ENCODE measurements around the gene GPR142. TPM values are rescaled to one million over a fixed set of nuclear protein-coding genes. Genes with fewer than 3 reads are reported as not detected.

GPR142 gene
- total RNA-seq, 1 donor from 2014 or later = 0.20 TPM

DNA sequence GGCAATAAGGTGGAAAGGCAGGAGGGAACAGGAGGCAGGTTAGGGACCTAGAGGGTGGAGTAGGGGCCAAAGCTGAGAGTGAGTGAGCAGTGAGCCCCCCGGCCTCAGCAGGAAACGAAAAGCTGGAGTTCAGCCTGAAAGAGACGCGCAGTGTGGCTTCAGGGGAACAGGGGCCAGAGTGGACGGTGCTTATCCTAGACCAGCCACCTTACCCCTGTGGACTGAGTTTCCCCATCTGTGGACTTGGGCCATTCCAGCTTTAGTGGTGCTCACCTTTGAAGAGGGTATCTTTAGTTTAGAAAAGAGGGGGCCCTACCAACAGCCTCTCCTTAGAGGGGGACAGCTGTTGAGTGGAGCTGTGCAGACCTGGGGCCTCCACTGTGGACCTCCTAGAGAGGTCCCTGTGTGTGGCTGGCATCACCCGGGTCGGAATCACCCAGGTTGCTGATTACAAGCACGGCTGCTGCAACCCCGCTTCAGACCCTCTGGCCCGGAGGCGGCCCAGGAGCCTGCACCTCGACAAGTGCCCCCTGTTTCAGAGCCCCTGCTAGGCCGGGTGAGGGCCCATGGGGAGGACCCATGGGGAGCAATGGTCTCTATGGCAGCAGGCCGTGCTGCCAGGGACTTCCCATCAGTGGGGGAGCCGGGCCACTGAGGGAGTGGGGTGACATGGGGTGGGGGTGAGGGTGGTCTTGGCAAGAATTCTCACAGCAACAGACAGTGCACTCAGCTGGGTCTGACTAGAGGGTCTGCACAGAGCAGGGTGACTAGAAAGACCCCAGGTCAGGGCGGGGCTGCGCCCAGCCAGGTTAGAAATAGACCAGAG, 2.6 kb downstream of the GPR142 start:
- DNase-seq (ENCODE audit: low spot score) = no peak

DNA sequence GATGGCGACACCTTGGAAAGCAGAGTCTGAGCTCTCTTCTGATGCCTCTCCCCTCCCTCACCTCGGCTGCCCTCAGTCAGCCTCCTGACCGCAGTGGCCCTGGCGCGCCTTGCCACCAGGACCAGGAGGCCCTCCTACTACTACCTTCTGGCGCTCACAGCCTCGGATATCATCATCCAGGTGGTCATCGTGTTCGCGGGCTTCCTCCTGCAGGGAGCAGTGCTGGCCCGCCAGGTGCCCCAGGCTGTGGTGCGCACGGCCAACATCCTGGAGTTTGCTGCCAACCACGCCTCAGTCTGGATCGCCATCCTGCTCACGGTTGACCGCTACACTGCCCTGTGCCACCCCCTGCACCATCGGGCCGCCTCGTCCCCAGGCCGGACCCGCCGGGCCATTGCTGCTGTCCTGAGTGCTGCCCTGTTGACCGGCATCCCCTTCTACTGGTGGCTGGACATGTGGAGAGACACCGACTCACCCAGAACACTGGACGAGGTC, 4.4 kb downstream of the GPR142 start:
- DNase-seq (ENCODE audit: low spot score) = no peak

DNA sequence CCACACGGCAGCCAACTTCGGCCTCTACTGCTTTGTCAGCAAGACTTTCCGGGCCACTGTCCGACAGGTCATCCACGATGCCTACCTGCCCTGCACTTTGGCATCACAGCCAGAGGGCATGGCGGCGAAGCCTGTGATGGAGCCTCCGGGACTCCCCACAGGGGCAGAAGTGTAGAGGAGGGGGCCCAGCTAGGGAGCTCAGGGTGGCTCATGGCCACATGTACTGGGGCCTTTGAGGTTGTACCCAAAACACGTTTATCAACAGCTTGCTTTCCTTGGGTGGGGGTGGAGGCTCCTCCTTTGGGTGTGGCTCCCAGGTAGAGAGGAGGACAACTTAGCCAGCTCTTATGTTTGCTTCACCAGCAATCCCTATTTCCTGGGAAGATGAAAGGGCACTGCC, 5.1 kb downstream of the GPR142 start:
- DNase-seq (ENCODE audit: low spot score) = no peak

DNA sequence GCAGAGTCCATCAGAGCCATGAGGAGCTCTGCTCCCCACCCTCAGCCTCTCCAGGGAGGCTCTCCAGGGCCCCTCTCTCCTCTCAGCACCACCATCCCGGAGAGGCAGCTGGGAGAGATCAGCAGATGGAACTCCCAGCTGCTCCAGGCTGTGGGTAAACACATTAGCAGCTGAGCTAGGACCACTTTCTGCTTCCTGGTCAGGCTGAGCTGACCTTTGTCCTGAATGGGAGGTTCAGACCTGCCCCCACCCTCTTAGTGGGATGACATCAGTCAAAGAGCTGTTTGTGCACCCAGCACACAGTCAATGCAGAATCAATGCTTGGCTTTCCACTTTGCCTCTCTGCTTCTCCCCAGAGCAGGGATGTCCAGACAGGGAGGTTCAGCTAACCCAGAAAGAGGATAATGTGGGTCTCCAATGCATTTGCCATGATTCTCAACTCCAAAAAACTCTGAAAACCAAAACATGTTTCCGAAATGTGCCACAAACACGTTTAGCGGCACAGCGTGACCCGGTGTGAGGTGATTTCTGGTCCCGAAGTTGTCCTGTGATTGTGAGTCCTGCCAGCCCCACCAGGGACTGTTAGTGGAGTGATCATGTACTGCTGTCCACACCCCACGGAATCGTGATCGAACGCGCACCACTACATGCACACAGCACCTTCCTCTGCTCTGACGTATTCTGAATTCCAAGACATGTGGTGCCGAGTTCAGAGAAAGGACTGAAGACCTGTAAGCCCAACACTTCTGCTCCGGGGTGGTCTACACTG, 6.7 kb downstream of the GPR142 start:
- peak; percentile 82 for DNase-seq (ENCODE audit: low spot score)

DNA sequence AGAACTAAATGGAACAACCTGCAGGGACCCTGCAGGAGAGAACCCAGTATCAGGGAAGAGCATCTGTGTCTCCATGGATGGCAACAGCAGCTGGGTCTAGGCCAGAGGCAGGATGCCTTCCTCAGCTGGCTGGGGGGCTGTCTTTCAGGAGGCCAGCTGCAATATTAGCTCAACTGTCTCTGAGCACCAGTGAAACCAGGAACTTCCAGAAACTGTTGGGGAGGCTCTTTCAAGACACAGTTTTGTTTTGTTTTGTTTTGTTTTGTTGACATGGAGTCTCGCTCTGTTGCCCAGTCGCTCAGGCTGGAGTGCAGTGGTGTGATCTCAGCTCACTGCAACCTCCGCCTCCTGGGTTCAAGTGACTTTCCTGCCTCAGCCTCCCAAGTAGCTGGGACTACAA, 7.6 kb downstream of the GPR142 start:
- DNase-seq (ENCODE audit: low spot score) = no peak

DNA sequence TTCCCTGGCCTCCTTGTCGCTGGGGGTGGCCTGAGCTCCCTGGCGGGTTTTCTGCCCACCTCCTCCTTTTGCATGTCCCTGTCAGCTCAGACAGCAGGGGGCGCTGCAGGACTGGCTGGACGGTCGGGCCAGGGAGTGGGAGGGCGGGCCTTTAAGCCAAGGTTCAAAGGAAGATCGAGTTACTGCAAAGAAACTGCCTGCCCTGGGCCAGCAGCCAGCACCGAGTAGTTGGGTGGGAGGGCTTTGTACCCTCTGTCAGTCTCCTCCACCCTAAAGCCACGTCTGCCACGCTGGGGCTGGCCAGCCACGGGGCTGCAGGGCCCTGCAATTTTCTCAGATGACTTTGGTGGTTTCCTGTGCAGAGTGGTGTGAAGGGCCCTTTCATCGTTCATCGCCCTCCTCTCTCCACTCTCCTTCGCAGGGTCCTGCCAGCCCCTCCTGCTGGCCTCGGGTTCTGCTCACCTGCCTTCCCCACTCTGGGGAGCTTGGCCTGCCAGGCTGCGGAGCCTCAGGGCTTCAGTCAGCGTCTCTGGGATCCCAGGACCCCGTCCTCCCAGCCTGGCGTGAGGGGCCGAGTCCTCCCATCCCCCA, 12.3 kb downstream of the GPR142 start:
- DNase-seq (ENCODE audit: low spot score) = peak; percentile 92

DNA sequence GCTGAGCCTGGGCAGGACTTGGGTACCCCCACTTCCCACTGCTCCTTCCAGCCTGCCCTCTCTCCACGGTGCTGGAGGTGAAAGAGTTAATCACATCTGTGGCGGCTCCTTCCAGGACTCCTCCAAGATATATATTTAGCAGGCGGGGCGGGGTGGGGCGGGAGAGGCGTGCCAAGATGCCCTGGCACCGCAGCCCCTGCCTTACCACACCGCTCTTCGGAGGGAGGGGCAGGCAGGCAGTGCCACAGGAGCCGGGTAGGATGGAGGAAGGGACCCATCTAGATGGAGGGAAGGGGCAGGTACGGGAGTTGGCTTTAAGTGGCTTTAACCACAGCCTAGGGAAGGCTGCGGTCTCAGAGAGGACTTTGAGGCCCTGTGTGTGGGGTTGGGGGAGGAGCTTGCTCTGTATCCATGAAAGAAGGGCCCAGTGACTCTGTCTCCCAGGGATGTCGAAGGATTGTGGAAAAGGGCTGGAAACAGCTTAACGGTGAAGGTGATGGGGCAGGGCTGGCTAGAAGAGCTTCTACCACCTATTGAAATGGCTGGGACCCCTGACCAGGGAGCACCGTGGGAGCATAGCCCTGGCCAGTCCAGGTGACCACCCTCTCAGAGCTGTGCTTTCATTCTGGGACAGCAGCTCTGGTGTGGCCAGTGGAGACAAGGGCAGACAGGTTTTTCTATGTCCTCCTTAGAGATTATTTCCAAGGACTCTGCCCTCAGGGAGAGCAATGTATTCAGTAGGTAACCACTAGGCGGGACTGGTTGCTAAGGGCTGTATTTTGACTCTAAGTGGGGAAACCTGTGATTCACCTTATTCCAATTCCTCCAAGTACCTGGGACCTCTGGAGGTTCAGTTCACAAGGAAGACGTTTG, 13.0 kb downstream of the GPR142 start:
- peak; percentile 36 for DNase-seq (ENCODE audit: low spot score)

DNA sequence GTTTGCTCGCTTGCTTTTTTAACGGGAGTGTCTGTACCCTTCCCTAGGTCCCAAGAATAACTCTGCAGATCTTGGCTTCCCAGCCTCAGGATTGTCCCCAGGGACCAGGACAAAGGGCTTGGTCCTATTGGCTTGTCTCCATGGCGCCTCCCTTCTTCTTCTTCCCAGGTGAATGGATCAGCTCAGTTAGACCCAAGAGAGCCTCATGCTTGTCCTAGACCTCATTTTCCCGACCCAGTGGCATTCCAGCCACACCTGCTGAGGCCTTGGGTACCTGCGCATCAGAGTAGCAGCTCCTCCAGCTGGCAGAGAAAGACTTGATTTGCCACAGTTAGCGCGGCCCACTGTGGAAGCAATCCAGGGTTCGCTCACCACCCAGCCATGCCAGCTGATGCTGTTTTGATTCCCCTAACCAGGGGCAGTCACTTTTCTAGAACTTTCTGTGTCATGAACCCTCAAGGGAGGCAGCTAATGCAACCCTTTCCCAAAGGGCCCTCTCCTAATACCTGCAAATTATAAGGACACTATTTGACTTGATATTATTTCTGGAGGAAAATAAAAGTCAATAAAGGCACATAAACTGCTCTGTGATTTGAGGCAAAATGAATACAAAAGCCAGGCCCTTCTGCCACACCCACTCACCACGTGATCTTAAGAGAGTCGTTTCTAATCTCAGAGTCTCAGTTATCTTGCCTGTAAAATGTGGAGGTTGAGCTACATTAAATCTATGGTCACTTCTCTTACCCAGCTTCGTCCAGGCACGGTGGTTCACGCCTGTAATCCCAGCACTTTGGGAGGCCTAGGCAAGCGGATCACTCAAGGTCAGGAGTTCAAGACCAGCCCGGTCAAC, 13.9 kb downstream of the GPR142 start:
- DNase-seq (ENCODE audit: low spot score) = no peak

DNA sequence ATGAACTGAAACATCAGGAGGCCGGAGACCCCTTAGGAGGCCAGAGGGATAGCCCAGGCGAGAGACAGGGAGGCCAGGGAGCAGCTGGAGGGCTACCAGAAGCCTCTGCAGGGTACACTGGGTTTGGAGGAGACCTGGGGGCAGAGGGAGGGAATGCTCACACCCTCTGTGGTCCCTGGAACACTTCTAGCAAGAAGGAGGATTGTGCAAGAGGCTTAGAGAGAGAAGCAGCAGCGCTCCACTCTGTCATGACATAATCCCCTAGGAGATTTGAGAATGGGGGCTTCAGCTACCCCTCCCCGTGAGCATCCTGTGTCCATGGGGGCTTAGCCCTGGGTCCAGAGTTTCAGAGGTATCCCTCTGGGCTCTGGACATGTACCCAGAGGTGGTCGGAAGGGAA, 15.8 kb downstream of the GPR142 start:
- no peak for DNase-seq (ENCODE audit: low spot score)

DNA sequence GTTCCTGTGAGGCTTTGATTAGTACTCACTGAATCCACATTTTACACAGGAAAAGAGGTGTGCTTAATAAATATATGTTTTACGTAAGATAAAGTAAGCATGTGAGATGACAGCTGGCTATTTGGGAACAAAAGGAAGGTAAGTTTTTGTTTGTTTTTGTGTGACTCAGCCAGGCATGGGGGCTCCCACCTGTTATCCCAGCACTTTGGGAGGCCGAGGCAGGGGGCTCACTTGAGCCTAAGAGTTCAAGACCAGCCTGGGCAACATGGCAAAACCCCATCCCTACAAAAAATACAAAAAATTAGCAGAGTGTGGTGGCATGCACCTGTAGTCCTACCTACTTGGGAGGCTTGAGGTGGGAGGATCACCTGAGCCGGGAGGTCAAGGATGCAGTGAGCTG, 17.9 kb downstream of the GPR142 start:
- DNase-seq (ENCODE audit: low spot score) = no peak

DNA sequence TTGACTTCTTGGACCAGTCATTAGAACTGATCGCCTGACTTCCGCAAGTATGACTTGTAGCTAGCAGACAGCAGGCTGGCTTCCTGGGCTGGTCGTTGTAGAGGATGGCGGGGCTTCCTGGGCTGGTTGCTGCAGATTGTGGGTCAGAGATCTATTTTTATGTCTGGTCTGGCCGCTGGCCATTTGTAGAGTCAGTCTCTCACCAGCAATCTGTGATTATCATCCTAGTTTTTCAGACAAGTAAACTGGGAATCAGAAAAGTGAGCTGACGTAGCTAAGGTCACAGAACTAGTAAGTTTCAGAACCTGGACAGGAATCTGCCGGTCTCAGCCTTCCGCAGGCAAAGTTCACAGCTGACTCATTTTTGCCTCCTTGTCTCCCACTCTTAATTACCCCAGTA, 19.1 kb downstream of the GPR142 start:
- peak; percentile 34 for DNase-seq (ENCODE audit: low spot score)

DNA sequence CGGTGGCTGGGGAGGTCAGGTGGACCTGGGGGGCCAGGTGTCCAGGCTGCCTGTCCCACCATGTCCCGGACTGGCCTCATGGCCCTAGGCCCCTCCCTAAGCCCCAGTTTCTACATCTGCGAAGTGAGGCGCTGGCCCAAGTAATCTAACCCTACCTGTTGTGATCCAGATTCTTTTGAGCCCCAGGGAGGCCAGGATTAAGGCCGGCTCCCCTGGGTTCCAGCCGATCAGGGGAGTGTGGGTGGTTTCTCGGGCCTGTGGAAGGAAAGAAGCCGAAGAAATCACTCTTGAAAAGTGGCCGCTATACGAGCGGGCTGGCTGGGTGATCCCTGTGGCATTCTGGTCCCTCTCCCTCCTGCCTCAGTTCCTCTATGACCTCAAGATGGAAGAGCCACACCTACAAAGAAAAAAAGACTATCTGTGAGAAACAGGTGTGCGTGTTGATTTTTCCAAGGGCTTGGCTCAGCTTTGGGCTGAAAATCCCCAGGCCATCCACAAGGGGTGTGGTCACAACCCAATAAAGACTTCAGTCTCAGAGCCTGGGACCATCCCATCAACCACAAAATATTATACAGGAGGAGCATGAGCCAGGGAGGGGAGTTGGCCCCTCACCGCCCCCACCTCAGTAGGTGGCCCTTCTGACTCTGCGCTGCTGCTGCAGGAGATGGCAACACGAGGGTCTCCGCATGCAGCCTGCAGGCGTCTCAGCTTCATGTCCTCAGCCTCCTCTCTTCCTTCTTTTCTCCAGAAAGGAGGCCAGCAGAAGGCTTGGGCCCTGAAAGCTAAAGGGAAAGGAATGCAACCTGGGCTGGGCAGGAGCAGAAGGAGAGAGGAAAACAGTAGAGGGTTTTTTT, 20.3 kb downstream of the GPR142 start:
- no peak for DNase-seq (ENCODE audit: low spot score)

DNA sequence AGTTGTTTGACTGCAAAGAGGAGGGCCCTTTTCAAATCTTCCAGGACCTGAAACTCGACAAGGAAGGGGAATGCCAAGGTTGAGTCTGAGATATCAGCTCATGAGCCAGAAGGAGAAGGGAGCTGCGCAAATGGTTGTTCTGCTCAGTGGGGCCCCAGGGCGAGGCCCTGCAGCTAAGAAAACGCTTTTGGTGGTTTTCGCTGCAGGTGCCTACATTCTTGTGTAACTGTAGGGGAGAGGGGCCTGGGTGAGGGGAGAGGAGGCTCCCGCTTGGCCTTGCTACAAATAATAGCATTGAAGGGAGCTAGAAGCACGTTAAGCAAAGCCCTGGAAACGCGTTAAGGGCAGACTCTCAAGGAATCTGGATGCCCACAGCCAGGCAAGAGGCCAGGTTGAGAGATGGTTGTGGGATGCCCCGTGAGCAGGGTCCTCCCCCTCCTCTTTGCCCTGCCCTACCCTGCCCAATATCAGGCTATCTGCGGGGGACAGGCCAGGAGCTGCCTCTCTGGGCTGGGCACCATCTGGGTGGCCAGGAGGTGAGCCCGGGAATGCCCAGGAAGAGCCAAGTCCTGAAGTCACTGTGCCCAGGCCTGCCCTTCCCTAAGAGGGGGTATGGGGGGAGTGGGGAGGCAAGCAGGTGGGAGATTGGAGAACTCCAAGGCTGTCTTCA, 21.9 kb downstream of the GPR142 start:
- no peak for DNase-seq (ENCODE audit: low spot score)

DNA sequence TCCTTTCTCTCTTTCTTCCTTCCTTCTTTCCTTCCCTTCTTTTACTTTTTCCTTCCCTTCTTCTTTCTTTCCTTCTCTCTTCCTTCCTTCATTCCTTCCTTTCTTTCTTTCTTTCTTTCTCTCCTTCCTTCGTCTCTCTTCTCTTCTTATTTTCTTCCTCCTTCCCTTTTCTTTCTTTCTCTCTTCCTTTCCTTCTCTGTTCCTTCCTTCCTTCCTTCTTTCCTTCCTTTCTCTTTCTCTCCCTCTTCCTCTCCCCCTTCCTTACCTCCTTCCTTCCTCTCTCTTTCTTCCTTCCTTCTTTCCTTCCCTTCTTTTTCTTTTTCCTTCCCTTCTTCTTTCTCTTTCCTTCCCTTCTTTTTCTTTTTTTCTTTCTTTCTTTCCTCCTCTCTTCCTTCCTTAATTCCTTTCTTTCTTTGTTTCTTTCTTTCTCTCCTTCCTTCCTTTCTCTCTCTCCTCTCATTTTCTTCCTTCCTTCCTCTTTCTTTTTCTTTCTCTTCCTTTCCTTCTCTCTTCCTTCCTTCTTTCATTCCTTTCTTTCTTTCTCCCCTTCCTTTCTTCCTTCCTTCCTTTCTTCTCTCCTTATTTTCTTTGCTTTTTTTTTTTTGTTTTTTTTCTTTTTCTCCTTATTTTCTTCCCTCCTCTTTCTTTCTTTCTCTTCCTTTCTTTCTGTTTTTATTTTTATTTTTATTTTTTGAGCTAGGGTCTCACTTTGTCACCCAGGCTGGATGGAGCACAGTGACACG, 22.8 kb downstream of the GPR142 start:
- DNase-seq (ENCODE audit: low spot score) = no peak

DNA sequence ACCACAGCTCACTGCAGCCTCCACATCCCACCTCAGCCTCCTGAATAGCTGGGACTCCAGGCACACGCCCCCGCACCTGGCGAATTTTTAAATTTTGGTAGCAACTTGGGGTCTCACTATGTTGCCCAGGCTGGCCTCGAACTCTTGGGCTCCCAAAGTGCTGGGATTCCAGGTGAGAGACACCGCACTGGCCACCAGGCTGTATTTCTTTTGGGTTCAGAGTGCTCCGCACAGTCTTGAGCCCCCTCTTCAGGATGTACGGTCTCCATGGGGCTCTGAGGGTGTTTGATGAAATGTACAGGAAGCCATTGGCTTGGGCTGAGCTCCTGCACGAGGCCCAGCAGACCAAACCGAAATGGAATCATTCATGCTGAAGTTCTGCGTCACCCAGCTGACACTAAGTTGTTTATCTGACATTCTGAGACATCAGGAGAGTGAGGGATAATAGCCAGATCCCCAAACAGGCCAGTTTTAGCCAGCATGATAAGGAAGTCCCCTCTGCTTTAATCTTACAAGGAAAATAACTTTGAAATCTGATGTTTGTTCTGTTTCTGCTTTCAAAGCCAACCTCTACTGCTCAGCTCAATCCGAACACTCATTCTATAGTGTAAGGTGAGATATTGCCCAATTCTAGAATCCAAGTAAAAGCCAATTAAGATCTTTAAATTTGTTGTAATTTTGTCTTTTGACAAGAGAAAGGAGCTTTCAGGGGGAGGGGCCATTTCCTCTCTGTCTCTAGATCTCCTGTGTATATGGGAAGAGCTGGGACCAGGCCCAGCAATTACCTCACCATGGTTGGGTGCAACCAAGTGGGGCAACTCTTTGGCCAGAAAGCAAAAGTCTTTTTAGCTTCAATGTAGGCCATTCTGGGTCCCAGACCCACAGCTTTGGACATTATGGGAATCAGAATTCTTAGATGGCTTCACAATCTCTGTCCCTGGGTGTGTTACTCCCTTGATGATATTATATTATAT, 23.7 kb downstream of the GPR142 start:
- no peak for DNase-seq (ENCODE audit: low spot score)

DNA sequence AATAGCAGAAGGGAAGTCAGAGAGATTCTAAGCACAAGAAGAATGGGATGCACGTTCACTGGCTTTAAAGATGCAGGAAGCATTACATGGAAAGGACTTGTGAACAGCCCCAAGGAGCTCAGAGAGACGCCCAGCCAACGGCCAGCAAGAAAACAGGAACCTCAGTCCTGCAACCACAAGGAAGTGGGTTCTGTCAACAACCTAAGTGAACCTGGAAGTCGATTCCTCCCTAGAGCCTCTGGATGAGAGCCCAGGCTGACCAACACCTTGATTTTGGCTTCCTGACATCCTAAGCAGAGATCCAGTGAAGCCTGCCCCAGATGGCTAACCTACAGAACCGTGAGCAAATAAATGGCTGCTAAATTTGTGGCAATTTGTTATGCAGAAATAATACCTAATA, 24.5 kb downstream of the GPR142 start:
- DNase-seq (ENCODE audit: low spot score) = no peak

DNA sequence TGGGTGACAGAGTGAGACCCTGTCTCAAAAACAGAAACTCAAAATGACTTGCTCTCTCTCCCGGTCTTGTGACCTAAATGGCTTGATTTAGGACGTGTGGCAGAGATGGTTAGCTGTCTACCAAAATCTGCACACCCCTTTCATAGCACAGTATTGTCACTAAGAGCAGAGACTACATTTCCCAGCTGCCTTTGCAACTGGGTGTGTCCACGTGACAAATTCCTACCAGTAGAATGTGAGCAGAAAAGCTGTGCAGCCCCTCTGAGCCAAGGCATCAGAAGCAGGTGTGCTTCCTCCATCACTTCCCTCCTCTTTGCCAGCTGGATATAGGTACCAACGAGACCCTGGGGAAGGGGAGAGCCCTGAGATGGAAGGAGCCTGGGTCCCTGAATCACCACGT, 25.5 kb downstream of the GPR142 start:
- DNase-seq (ENCODE audit: low spot score) = no peak

Data from mucosa of gallbladder (tissue), 1 donor.